Activated CD4-positive, CD25-positive, alpha-beta regulatory T cell (primary cell): ENCODE results near the gene CSF2RB.

Experiments used
- DNase-seq, 4 experiments: peaks; one replicate each; lab custom pipeline; 2025; lab: John Stamatoyannopoulos, UW

CSF2RB gene

GRCh38 chr22:36936362-36937116 is 23.1 kb downstream of the CSF2RB start:
- DNase-seq: no peak

- no peak for DNase-seq
These were observed 24.0 kb downstream of the CSF2RB start for GRCh38 chr22:36937319-36938027.

- no peak for DNase-seq
These were observed 24.6 kb downstream of the CSF2RB start for GRCh38 chr22:36938028-36938425.

- no peak for DNase-seq
These were observed 25.5 kb downstream of the CSF2RB start for GRCh38 chr22:36938886-36939285.

- no peak for DNase-seq
These were observed 27.2 kb downstream of the CSF2RB start for GRCh38 chr22:36940676-36941075.

- no peak for DNase-seq
These were observed 29.1 kb downstream of the CSF2RB start for GRCh38 chr22:36942556-36942955.

- DNase-seq: no peak
These were observed 33.2 kb downstream of the CSF2RB start for GRCh38 chr22:36946421-36947158.

GRCh38 chr22:36948273-36949225 is 35.1 kb downstream of the CSF2RB start:
- DNase-seq: no peak

GRCh38 chr22:36950797-36951590 is 37.6 kb downstream of the CSF2RB start:
- no peak for DNase-seq

- no peak for DNase-seq
These were observed 38.3 kb downstream of the CSF2RB start for GRCh38 chr22:36951746-36952145.

GRCh38 chr22:36953239-36954080 is 40.0 kb downstream of the CSF2RB start:
- DNase-seq: no peak

- no peak for DNase-seq
These were observed 41.0 kb downstream of the CSF2RB start for GRCh38 chr22:36954251-36955014.

- no peak for DNase-seq
These were observed 42.3 kb downstream of the CSF2RB start for GRCh38 chr22:36955691-36956090.

- DNase-seq: no peak
These were observed 44.9 kb downstream of the CSF2RB start for GRCh38 chr22:36958366-36958765.

- no peak for DNase-seq
These were observed 48.2 kb downstream of the CSF2RB start for GRCh38 chr22:36961626-36962025.

GRCh38 chr22:36963302-36963701 is 49.9 kb downstream of the CSF2RB start:
- no peak for DNase-seq

GRCh38 chr22:36964106-36964505 is 50.7 kb downstream of the CSF2RB start:
- no peak for DNase-seq

- DNase-seq: no peak
These were observed 52.3 kb downstream of the CSF2RB start for GRCh38 chr22:36965696-36966095.
